ENCODE results near the gene SOWAHC.

The SOWAHC gene

DNA sequence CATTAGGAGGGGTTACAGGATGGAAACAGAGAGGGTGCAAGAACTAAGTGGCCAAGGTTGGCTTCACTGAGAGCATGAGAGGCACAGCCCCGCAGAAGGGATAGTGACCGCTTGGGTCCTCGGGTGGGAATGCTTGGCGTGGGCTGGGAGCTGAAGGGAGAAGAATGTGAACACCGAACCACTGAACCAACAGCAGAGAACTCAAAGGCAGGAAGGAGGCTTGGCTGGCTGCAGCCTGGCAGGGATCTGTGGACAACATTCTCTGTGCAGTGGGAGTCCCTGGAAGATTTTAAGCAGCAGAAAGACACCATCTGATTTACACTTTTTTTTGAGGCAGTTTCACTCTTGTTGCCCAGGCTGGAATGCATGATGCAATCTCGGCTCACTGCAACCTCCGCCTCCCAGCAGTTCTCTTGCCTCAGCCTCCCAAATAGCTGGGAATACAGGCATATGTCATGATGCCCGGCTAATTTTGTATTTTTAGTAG lies 33.9 kb downstream of the SOWAHC start:
- DNase-seq = peak; percentile 42

GRCh38 chr2:109649736-109650695 lies 35.9 kb downstream of the SOWAHC start:
- no peak for DNase-seq

DNA sequence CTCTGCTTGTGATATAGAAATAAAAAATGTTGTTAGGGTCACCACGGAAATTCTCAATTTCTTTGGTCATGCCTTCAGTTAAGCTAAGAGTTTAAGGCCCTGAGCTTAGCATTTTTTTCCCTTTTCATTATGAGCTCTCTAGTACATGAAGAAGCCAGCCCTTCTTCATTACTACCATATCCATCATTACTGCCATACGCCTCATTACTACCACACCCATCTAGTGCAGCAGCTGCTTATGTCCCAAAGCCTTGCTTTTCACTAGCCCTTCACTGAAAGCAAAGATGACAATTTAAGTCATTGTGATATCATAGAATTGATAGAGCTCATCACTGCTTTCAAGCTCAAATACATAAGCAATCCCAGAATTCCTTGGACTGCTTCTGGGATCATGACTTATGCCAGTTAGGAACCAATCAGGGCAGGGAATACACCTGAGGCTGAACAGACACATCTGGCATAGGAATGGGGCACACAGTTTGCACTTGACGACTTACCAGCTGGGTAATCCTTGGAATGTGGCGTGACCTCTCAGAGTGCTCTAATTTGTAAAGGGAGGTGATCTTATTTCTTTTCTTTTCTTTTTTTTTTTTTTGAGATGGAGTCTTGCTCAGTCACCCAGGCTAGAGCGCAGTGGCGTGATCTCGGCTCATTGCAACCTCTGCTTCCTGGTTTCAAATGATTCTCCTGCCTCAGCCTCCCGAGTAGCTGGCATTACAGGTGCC lies 40.3 kb downstream of the SOWAHC start:
- DNase-seq = no peak

DNA sequence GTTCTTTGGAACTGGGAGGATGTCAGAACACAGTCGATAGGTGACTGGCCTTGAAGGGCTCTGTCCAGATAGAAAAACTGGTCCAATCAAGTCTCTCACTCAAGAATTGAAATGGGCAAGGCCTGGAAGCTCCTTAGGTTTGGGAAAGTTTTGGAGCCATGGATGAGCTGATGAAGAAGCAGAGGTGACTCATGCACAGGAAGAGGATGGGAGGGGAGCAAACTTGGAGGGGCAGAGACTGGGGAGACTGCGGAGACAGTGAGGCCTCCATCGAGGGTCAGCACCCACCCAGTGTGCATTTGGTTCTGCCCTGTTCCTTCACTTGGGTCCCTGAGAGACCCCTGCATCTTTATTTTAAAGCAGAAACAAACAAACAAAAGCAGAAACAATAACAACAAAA lies 41.1 kb downstream of the SOWAHC start:
- DNase-seq = no peak

DNA sequence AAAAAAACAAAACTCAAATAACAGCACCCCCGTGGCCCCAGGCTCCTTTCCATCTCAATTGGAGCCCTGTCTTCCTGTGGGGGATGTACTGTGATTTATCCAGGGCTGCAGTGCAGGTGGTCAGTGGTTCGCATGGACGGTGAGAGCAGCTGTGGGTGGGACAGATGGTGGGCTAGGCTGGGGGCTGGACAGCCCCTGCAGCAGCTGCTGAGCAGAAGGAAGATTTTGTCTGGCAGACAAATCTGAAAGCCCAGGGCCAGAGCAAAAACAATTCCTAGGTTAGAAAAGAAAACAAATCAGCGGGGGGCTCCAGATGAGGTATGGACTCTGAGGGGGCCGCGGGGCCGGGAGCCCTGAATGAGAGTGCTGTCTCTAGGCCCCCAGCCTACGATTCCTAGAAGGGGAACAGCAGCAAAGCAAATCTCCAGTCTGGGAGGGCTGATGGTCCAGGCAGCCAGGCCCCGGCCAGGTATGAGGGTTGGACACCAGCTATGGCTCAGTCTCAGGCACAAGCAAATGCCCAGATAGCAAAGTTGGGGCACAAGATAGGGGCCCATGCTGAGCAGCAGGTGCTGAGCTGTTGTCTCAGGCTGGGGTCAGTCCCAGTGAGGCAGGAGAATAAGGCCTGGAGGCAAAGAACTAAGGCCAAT lies 45.4 kb downstream of the SOWAHC start:
- DNase-seq = no peak

- DNase-seq = no peak
These were observed 46.1 kb downstream of the SOWAHC start for GRCh38 chr2:109660046-109660860.

- no peak for DNase-seq
These were observed 48.7 kb downstream of the SOWAHC start for GRCh38 chr2:109662889-109663288.

DNA sequence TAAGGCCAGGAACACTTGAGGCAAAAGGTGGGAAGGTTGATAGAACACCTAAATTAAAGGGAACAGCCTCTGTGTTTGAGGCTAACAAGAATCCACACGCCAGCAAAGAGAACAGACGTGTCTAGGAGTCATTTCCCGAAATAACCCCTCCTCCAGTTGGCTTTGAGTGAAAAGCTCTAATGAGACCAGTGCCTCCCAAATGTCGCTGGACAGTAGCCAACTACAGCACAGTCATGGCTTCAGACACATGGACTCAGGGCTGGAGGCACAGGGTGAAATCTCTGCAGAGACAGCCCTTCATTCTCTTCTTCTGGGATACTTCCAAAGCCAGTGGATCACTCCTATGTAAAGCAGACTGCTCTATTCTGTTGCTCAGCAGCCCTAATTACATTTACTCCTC lies 49.6 kb downstream of the SOWAHC start:
- DNase-seq = peak; percentile 85

GRCh38 chr2:109666466-109666865 lies 52.3 kb downstream of the SOWAHC start:
- DNase-seq = no peak
